ENCODE measurements around the gene HIPK4.
A peak's percentile ranks its signal among the peaks of the same experiment; 100 is the strongest.
"Not testable (repeated sequence)": the region's sequence is repeated elsewhere in the genome, so short reads cannot be mapped to it uniquely, and the experiment has no call there.

HIPK4 gene, protein sequence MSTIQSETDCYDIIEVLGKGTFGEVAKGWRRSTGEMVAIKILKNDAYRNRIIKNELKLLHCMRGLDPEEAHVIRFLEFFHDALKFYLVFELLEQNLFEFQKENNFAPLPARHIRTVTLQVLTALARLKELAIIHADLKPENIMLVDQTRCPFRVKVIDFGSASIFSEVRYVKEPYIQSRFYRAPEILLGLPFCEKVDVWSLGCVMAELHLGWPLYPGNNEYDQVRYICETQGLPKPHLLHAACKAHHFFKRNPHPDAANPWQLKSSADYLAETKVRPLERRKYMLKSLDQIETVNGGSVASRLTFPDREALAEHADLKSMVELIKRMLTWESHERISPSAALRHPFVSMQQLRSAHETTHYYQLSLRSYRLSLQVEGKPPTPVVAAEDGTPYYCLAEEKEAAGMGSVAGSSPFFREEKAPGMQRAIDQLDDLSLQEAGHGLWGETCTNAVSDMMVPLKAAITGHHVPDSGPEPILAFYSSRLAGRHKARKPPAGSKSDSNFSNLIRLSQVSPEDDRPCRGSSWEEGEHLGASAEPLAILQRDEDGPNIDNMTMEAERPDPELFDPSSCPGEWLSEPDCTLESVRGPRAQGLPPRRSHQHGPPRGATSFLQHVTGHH

DNA sequence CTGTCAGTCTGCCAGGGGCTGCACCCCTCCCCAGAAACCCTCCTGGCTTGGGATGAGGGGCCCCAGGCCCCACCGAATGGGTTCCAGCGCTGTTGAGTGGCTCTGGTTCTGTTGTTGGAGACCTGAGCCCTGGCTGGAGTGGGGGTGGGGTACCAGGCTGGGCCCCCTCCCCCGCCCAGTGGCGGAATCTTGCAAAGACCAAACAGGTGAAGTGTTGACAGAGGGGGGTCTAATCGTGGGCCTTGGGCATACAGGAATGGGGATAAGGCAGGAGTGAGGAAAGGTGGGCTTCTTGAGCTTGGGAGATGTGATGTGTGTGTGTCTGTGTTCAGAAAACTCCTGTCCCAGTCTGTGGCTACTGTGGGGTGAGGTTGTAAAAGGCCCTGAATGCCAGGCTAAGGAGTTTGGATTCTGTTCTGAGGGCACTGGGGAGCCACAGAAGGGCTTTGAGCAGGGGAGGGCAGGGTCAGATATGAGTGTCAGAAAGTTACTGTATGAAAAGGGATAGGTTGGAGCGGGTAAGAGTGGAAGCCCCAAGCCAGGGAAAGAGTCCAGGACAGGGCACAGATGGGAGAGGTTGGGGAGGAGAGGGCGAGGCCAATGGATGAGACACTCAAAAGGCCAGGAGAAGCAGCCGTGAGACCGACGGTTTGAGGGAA is at the start of gene HIPK4:
HIPK4 (minus strand) TSS at position 98 of the 659 bp plus-strand sequence. CDS start 279 bp downstream, outside the sequence.
- no peak for DNase-seq

DNA sequence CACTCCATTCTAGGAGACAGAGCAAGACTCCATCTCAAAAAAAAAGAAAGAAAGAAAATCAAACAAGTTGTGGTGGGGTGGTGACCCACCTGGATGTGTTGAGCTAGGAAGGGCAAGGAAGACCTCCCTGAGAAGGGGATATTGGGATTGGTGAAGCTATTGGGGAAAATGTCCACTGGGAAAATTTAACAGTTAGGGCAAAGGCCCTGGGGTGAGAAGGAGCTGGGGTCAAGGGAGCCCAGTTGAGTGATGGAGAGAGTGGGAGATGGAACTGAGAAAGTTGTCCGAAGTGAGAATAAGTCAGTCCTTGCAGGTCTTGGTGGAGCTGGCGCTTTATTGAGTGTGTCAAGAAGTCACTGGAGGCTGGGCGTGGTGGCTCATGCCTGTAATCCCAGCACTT is 48.3 kb upstream of the HIPK4 start:
- no peak for DNase-seq

DNA sequence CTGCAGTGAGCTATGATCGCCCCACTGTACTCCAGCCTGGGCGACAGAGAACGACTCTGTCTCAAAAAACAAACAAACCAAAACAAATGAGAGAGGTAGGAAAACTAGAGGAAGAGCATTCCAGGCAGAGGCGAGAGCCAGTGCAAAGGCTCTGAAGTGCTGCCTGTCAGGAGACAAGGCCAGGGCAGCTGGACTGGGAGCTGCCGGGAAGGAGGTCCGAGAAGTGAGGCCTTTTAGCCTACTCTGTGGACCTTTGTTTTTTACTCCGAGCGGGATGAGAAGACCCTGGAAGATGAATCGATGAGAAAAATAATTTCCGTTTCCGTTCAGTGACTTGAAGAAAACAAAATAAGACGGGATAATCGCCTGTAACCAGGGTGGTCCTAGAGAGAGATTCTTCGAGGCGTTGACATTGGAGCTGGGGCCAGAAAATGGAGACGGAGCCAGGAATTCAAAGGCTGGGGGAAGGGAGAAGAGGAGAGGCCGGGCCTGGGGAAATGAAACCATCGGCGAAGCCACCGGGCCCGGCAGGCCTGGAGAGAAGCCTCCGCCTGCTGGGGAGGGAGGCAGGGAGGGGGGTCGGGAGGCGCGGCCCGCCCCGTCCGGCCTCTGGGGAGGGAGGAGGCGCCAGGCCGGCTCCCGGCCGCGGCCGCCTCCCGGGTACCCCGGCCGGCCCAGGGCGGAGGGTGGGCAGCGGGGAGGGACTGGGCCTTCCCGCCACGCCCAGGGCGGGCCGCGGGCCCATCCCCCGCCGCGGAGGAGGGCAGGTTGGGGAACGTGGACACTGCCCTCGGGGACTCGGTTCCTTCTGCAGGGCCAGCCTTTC is 43.6 kb upstream of the HIPK4 start:
- DNase-seq = peak; percentile 58

DNA sequence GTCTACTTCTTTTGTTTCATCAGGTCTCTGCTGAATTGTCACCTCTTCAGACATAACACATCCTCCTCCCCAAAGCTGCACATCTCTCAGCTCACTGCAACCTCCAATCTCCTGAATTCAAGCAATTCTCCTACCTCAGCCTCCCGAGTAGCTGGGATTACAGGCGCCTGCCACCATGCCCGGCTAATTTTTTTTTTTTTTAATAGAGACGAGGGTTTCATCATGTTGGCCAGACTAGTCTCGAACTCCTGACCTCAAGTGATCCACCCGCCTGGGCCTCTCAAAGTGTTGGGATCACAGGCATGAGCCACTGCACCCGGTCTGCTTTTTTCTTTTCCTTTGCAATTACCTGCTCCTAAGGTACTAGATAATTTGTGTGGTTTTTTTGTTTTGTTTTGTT is 42.8 kb upstream of the HIPK4 start:
- DNase-seq = not testable (repeated sequence)

- no peak for DNase-seq
Measured at GRCh38 chr19:40431698-40432097, 41.7 kb upstream of the HIPK4 start.

DNA sequence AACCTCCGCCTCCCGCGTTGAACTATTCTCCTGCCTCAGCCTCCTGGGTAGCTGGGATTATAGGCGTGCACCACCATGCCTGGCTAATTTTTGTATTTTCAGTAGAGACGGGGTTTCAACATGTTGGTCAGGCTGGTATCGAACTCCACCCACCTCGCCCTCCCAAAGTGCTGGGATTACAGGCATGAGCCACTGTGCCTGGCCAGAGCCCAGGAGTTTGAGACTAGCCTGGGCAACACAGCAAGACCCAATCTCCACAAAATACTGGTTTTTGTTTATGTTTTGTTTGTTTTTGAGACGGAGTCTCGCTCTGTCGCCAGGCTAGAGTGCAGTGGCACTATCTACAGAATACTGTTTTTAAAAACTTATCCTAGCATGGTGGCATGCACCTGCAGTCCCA is 40.3 kb upstream of the HIPK4 start:
- not testable (repeated sequence) for DNase-seq

- not testable (repeated sequence) for DNase-seq
Measured at GRCh38 chr19:40428197-40428596, 38.2 kb upstream of the HIPK4 start.

GRCh38 chr19:40425450-40426287 is 35.7 kb upstream of the HIPK4 start, which contains the start of gene SERTAD1:
SERTAD1 (minus strand) TSS chr19:40425992; CDS start chr19:40423546, 2,446 bp downstream.
- DNase-seq = peak; percentile 97

GRCh38 chr19:40424637-40425449 is 34.9 kb upstream of the HIPK4 start:
- DNase-seq = no peak

DNA sequence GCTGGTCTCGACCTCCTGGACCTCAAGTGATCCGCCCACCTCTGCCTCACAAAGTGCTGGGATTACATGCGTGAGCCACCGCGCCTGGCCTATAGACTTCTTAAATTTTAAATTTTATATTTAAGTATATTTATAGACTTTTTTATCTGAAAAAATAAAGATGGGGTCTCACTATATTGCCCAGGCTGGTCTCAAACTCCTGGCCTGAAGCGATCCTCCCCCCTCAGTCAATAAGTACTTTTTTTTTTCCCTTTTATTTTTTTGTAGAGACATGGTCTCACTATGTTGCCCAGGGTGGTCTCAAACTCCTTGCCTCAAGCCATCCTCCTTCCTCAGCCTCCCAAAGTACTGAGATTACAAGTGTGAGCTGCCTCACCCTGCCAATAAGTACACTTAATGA is 34.0 kb upstream of the HIPK4 start:
- DNase-seq = no peak

DNA sequence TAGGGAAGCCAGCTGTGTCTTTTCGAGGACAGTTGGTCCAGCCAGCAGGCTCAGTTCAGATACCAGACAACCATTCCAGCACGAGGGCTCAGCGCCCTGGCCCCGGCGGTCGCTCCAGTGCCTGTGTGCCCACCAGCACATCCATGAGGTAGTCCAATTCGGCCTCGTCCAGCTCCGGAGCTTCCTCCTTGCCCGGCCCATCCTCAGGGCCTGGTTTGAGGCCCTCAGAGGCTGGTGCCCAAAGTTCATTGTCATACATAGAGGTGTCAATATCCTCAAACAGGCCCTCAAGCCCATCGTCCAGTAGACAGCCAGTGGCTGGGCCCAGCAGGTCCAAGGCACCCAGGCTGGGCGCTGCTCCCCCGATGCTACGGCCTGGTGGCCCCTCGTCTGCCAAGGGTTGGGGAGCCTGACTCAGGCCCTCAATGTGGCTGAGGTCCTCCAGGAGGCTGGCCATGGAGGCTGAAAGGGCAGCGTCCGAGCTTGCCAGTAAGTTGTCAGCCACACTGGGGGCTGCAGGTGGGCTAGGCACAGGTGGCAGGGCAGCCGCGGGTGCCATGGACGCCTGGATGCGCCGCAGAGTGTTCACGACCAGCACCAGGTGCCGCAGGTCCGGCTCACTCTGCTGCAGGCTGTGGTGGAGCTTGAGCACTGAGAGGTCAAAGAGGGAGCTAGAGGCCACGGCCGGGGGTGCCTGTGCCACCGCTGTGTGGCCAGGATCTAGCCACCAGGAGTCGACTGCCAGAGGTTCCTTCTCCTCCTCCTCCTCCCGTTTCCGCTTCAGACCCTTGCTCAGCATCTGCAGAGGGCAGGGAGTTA is 33.0 kb upstream of the HIPK4 start:
- no peak for DNase-seq

DNA sequence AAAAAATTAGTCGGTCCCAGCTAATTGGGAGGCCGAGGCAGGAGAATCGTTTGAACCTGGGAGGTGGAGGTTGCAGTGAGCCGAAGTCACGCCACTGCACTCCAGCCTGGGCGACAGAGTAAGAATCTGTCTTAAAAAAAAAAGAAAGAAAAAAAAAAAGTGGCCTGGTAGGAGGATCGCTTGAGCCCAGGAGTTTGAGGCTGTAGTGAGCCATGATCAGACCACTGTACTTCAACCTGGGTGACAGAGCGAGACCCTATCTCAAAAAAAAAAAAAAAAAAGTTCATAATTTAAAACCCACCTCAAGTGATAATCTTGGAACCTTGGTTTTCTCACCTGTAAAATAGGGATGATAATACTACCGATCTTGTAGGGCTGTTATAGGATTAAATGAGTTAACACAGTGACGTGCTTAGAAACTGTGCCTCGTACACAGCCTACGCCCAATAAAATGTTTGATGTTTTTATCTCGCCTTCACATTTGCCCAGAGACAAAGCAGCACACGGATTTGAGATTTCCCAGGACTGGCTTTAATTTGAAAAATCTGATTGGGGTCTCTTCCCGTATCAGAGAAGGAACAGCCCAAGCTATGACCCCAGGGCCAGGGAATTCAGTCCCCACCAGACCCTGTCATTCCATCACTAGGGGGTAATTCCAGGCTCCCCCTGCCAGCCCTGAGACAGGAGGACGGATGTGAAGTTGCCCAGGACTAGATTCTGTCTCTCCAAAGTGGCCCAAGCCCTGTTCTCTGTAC is 32.2 kb upstream of the HIPK4 start:
- DNase-seq = no peak

DNA sequence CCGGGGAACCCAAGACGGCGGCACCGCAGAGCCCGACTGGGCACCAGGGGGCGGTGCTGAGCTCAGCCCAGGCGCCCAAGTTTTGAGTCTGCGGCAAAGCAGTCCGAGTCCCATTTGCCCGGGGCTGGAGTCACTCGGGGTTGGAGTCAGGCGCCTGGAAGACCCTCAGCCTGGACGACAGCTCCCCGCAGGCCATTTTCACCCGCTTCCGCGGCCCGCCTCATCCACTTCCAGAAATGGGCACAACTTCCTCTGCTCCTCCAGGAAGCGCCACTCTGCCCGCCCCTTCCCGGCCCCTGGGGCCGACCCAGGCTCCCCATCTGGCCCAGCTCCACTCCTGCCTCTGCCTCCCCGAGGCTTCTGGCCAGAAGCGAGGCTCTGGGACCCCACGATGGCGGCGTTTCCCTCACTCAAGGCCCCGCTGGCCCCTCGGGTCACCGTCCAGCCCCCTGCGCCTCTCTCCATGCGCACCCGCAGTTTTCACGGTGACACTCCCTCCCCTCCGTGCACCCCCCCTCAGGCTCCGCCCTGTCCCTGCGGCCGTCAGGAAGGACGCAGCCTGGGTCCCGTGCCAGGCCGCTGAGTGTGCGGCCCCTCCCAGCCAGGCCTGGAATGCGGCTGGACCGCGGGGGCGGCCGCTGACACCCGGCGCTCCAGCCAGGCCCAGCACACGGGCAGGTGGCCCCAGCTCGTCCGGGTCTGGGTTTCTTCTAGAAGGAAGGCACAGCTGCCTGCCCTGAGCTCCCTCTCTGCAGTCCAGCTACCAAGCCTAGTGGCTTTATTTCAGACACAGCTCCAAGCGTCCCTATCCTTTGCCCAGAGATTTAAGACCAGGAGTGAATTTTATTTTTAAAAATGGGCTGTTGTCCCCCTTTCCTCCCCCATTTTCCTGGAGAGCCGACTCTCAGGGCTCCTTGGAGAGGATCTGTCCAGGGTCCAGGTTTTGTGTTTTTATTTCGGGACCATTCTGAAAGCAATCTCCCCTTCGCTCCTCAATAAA is 31.1 kb upstream of the HIPK4 start:
- peak; percentile 73 for DNase-seq

DNA sequence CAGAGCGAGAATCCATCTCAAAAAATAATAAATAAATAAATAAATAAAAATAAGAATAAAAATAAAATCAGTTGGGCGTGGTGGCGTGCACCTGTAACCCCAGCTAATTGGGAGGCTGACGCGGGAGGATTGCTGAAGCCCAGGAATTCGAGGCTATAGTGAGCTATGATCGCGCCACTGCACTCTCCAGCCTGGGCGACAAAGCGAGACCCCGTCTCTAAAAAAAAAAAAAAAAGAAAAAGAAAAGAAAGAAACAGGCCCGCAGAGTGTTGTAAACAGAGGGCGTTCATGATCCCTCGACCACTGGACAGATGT is 30.4 kb upstream of the HIPK4 start:
- DNase-seq = no peak

GRCh38 chr19:40419780-40420179 is 29.8 kb upstream of the HIPK4 start:
- no peak for DNase-seq

DNA sequence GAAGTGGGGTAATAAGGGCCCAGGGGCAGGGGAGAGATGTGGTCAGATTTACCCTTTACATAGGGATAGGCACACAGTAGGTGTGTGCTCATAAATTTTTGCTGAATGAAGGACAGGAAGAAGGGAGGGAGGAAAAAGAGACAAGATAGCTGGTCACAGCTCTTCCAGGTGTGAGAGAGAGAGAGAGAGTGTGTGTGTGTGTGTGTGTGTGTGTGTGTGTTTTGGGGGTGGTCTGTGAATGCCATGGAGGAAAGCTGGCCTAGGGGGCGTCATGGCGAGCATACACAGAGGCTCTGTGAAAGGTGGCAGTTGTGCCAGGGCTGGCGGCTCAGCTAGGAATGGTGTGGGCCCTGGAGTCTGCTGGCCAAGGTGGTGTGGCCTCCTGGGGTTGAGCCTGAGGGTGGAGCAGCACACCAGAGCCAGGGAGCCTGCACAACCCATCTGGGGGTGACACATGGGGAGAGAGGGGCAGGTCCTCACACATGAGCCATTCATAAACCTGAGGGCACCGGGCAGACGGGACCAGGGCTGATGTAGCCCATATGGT is 29.2 kb upstream of the HIPK4 start:
- no peak for DNase-seq

DNA sequence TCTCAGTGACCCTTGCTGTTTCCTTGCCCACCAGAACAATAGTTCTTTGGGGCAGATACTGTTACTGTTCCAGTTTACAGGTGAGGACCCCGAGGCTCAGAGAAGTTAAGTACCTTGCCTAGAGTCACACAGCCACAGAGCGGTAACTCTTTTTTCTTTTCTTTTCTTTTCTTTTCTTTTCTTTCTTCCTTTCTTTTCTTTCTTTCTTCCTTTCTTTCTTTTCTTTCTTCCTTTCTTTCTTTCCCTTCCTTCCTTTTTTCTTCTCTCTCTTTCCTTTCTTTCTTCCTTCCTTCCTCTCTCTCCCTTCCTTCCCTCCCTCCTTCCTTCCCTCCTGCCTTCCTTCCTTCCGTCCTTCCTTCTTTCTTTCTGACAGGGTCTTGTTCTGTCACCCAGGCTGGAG is 28.1 kb upstream of the HIPK4 start:
- no peak for DNase-seq

DNA sequence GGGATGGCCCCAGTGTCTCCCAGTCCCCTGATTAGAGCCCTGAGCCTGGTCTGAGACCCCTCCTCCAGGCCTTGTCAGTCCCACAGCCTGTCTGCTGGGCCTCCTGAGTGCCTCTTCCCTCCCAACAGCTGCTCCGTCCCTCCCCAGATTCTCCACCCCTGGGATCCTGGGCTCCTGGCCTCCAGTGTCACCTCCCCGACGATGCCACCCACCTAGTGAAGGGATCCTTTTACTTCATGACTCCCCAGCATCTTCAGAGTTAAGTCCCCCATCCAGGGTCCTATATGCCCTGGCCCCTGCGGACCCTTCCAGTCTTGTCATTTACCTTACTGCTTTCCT is 27.6 kb upstream of the HIPK4 start:
- no peak for DNase-seq
